GM12891 (cell line): ENCODE results near the gene CAPN7.

Source experiments
- DNase-seq: peaks from one replicate; pipeline ENCODE4 v3.0.0; 2011; ENCODE audit warnings: low spot score; ENCODE audit not compliant: insufficient read length
- FAIRE-seq: peaks from 2 replicates; lab custom pipeline; 2011; peaks lifted over from hg19 to GRCh38; lab: Jason Lieb, UNC
- PAX5 ChIP-seq: IDR thresholded peaks from 2 replicates; pipeline ENCODE4 v1.6.1; 2011; ENCODE audit warnings: low read length, moderate library complexity, mild to moderate bottlenecking; ENCODE audit not compliant: insufficient read depth, severe bottlenecking
- POLR2A ChIP-seq: IDR thresholded peaks from 2 replicates; pipeline ENCODE4 v1.6.1; 2011; ENCODE audit warnings: low read depth, low read length, control low read depth
- POLR2AphosphoS5 ChIP-seq: IDR thresholded peaks from 2 replicates; pipeline ENCODE4 v1.6.1; 2011; ENCODE audit warnings: low read depth, low read length, control low read depth
- POU2F2 ChIP-seq: IDR thresholded peaks from 2 replicates; pipeline ENCODE4 v1.6.1; 2011; ENCODE audit warnings: low read depth, mild to moderate bottlenecking, control low read depth, low read length, moderate library complexity
- SPI1 ChIP-seq: IDR thresholded peaks from 2 replicates; pipeline ENCODE4 v1.6.1; 2011; ENCODE audit warnings: low read depth, low read length, control low read depth
- TAF1 ChIP-seq: IDR thresholded peaks from 2 replicates; pipeline ENCODE4 v1.6.1; 2011; ENCODE audit warnings: low read depth, low read length, control low read depth

CAPN7 gene

DNA sequence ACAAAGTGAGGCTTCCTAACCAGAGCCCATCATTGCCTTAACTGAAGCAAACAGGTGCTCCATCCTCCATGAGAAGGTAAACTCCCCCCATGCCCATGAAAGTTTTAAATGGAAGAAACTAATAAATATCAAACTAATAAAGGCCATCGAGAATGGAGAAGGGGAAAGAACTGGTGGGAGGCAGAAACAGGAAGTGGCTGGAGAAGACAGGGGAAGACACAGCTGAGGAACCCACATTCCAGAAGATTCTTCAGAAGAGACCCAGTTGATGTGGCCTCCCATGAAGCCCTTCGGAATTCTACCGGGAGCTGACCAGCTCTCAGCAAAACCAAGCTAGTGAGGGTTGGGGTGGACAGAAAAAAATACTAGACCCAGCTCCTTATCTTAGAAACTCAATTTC lies 84.7 kb downstream of the CAPN7 start:
- DNase-seq (no peak), FAIRE-seq (no peak)
- TF ChIP-seq TAF1, result no peak
- peak; percentile 80 for TF ChIP-seq SPI1

DNA sequence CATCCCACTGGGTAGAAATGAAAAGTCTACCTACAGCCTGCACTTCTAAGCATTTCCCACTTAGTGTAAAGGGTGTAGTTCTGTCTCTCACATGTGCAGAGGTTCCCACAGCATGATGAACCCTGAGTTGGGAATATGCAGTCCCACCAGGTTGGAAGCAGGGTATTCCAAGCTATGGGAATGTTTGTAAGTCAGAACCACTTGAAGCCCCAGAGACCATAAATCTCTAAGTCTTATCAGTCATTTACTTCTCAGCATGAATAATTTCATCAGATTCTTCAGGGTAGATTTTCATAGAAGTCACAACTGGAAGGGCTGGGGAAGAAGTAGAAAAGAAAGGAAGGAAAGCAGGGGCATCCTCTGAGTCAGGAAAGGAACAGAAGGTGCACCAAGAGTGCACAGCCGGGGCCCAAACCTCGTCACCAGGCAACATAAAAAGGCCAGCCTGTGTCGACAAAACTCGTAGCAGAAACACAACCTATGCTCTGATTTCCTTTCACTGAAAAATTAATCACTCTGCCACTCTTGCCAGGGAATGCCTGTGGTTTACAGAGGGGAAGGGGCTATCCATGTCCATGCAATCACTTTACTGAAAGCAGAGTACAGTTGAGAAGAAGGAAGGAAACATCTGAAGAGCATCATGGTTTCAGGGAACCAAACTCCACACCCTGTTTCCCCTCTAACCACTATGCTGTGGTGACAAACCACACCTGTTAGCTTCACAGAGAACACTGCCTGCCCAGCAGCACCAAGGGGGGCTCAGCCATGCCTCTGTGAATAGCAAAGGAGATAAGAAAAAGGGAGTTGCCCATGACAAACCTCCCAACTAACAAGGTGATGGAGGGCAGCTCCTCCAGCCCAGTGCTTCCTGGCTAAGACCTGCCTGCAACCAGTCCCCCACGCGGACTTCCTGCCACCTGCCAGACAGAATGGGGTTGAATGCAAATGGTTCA lies 85.8 kb downstream of the CAPN7 start:
- DNase-seq, result peak; percentile 47

DNA sequence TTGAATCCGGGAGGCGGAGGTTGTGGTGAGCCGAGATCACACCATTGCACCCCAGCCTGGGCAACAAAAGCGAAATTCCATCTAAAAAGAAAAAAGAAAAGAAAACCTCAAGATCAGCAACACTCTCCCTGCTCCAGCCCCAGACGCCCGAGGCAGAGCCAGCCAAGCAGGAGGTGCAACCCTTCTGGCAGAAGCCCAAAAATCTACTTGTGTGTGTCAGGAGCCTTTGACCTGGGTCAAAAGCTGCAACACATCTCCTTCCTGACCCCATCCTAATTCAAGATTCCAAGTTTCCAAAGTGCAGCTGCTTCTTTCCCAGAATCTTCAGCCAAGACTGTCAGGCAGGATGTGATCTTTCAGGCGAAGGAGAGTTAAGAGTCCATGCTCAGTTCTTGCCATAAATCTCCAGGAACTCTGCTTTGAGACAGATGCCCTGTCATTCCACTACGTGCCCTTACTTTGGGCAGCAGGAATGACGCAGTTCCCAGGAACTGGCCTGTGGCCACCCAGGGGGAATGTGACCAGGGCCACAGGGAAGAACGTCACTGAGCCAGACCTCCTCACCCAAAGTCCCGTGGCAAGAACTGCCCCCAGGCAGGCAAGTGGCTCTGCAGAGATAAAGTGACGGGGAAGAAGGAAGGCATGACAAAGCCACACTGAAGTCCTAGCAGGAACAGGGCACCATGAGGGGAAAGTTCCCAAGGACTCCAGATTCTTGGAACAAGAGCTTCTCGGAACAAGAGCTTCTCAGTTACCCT lies 86.9 kb downstream of the CAPN7 start:
- DNase-seq (no peak), FAIRE-seq (no peak)
- TF ChIP-seq PAX5 (no peak), SPI1 (no peak), POU2F2 (no peak), POLR2A (no peak), TAF1 (no peak), POLR2AphosphoS5 (no peak)

More for the DNA sequence above, 85.8 kb downstream of the CAPN7 start:
- FAIRE-seq, result peak; percentile 84
- no peak for TF ChIP-seq POLR2A
- TF ChIP-seq POU2F2, result peak; percentile 59; the same call in 1 of the 2 replicates
- no peak; the same call in 1 of the 2 replicates for TF ChIP-seq SPI1
- TF ChIP-seq TAF1, result no peak
- no peak for TF ChIP-seq POLR2AphosphoS5
- TF ChIP-seq PAX5, result no peak

DNA sequence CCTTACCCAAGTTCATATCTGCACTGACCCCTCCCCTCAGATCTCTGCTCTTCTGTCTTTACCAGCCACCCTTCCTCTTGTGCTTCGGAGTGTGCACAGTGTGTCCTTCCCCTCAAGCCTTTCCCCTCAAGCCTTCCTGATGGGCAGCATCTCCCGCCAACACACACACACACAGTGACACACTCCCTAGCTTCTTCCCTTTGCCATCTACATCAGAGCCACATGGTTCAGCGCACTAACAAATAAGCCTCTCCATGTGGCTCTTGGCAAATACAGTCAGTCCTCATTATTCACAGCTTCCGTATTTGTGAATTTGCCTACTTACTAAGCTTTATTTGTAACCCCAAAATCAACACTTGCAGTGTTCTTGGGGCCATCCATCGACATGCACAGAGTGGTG lies 88.9 kb downstream of the CAPN7 start:
- FAIRE-seq, result no peak
- TF ChIP-seq SPI1, result no peak
- TF ChIP-seq POLR2AphosphoS5, result no peak
- TF ChIP-seq TAF1, result no peak
- TF ChIP-seq PAX5, result no peak
- TF ChIP-seq POU2F2, result no peak
- TF ChIP-seq POLR2A, result no peak
- DNase-seq, result no peak

DNA sequence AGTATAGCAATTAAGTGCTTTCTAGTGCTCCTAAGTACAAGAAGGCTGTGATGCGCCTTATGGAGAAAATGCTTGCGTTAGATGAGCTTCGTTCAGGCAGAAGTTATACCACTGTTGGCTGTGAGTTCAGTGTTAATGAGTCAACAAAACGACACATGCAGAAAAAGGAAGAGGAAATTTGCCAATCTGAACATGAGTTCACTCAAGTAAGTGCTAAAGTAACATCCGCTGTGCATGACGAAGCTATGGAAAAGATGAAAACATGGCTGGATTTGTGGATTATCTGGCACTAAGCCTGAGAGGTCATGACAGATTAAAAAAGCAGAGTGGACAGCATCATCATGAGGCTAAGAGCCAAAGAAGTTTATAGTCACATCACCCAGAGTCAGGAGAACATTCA lies 89.5 kb downstream of the CAPN7 start:
- DNase-seq, result no peak
- no peak for TF ChIP-seq POLR2AphosphoS5
- TF ChIP-seq PAX5, result no peak
- TF ChIP-seq POU2F2, result no peak
- 0 out of 2 replicates have a peak, but pooled peaks have one; percentile 3 for TF ChIP-seq SPI1
- no peak for FAIRE-seq

DNA sequence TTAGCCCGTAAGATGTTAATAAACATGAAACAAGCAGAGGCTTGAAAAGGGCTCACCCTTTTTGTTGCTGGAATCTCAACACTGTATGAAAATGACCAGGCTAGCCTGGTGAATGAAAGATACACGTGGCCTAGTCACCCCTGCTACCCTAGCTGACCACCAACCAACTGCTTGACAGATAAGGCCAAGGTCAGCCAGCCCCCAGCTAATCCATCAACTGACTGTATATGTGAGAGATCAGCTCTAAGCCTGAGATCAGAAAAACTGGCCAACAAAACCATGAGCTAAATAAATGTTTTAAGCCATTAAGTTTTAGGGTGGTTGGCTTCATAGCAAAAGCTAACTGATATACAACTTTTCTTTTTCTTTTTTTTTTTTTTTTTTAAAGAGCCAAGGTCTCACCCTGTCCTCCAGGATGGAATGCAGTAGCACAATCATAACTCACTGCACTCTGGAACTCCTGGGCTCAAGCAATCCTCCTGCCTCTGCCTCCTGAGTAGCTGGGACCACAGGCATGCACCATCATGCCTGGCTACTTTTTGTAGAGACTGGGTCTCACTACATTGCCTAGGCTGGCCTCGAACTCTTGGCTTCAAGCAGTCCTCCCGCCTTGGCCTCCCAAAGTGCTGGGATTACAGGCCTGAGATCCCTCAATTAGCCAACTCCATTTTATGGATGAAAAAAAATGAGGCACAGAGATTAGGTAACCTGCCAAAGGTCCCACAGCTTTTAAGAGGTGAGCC lies 91.7 kb downstream of the CAPN7 start:
- FAIRE-seq (no peak), DNase-seq (no peak)
- TF ChIP-seq TAF1, result no peak
- TF ChIP-seq PAX5, result no peak
- no peak for TF ChIP-seq POLR2A
- no peak for TF ChIP-seq POLR2AphosphoS5
- no peak for TF ChIP-seq SPI1
- no peak for TF ChIP-seq POU2F2

DNA sequence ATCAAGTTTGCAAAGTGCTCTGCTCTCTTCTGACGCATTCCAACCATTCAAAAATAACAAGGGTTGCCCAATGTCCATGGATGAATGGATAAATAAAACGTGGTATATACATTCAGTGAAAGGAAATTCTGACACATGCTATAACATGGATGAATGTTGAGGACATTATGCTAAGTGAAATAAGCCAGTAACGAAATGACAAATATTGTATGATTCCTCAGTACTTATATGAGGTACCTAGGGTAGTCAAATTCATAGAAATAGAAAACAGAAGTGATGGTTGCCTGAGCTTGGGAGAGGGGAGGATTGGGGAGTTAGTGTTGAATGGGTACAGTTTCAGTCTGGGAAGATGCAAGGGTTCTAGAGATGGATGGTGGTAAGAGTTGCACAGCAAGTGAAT lies 92.5 kb downstream of the CAPN7 start:
- TF ChIP-seq SPI1 (no peak), TAF1 (no peak), POLR2A (no peak), POU2F2 (no peak), PAX5 (no peak)
- FAIRE-seq (no peak), DNase-seq (no peak)

DNA sequence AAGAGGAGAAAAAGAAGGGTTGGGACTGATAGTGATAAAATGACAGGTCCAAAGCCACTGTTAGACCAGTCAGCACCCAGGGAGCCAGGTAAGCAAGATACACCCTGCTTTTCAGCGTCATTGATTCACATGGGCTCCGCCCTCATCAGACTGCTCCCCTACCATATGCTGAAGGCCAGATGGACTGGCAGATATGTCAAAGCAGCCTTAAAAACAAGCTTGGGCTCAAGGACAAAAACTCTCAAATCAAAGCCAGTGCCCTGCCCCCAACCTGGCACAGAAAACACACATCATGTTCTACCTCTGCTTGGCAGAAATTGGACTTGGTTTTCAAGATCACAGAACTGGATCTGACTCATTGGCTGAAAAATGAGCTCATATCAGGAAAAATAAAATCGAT lies 93.0 kb downstream of the CAPN7 start:
- no peak for TF ChIP-seq PAX5
- TF ChIP-seq POU2F2, result no peak
- no peak for TF ChIP-seq POLR2AphosphoS5
- no peak for TF ChIP-seq SPI1
- no peak for TF ChIP-seq POLR2A
- no peak for TF ChIP-seq TAF1
- DNase-seq (no peak), FAIRE-seq (no peak)

DNA sequence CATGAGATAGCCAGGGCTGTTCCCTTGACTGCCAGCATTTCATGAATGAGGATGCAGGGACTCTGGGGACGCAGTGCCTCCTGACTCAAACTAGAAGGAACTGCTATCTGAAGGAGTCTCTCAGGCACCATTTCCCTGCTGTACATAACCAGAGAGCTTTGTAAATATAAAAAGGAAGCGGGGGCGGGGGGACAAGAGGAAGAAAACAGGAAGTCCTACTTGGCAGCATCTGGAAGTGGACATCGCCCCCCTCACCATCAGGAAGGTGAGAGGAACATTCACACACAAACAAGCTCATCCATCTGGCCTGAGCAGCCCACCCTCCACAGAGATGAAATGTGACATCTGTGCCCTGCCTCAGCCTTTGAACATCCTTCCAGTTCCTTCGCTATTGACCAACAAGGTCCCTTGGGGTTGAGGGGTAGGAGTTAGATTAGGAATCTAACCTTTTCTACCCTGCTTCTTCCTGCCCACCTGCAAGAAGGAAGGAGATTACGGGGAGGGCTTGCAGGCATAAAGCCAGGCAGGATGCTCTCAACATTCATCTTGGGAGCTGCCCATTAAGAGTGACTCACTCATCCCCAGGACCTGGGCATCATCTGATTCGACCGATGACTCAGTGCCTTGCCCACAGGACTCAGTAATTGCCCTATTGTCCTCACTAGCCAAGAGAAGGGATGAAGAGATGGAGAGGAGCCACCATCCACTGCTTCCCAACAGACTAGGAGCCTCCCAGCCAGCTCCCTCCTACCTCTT lies 94.5 kb downstream of the CAPN7 start:
- TF ChIP-seq SPI1, result 0 out of 2 replicates have a peak, but pooled peaks have one; percentile 23
- no peak for TF ChIP-seq POLR2AphosphoS5
- DNase-seq, result no peak
- no peak for FAIRE-seq
